GM18951 (cell line): Measurements from ENCODE around the gene TGFBR1.

ENCODE experiments used
- POLR2A ChIP-seq: IDR thresholded peaks from 4 replicates; pipeline ENCODE4 v1.6.1; 2011; ENCODE audit warnings: mild to moderate bottlenecking; ENCODE audit not compliant: insufficient read length, insufficient read depth; ENCODE audit errors: extremely low read depth
- in situ Hi-C: fragments of 300-500 bp; cut with MboI; formaldehyde crosslinking; loops from one replicate; pipeline ENCODE4 v1.12.0; 2022; ENCODE audit warnings: low sequenced_read_pairs, mixed read lengths, inconsistent platforms; ENCODE audit not compliant: unreplicated experiment

TGFBR1 gene

DNA sequence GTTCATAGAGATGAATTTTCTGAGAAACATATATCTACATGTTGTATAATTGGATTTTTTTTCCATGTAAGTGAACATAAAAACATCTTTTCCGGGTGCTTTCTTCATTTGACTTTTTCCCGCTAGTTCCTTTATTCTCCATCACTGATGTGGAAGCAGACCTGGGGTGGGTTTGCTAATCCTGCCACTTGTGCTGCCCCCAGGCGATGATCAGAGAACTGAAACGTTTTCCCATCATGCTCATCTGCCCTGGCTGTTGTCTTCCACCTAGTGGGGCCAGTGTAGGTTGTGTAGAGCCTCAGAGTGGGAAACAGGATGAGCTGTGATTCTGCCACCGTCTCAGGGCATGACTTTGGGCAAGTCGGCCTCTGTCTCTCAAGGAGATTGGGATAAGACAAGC, 34.2 kb upstream of the TGFBR1 start:
- in situ Hi-C loops, result no loop called here
- TF ChIP-seq POLR2A, result no peak

DNA sequence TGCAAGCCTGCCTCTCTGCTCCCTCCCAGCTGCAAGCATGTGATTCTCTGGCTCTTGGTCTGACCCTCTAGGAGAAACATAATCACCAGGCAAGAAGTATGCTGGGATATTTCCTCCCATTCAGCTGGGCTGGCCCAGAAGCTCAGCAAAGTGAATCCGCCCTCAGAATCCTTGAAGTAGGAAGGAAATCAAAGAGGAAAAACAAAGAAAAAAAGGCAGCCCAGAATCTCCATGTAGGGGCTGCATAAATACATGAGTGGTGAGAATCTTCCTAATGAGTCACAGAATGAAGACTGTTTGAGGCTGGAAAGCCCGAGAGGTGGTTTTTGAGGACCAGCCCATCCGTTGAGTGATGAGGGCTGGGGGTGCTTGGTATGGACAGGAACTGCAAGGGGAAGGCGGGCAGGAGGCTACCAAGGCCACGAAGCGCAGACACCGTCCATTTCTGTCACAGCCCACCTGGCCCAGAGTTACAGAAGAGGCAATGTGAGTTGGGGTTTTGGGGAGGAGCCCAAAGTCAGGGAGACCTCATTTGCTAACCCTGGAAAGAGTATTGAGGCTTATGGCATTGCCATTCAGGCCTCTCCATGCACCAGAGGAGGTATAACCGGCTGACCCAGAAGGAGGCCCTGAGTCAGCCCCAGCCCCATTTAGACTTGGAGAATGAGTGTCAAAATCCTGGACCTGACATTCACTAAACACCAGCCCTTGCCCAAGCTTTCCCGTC, 33.4 kb upstream of the TGFBR1 start:
- in situ Hi-C loops, result no loop called here
- no peak for TF ChIP-seq POLR2A

DNA sequence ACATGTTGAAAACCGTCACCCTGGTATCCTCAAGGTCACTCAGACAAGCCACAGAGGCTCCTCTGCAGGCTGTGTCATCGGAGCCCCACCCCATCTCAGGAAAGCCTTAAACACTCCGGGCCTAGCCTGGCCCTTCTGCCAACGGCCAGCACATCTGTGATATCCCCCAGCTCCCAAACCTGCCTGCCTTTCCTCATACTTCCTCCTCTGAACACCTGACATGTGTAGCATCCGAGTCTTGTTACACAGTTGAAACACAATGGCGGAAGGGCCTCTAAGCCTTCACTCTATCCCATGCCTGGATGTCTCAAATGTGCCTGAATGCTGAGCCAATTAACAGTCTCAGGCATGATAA, 32.9 kb upstream of the TGFBR1 start:
- TF ChIP-seq POLR2A, result no peak

DNA sequence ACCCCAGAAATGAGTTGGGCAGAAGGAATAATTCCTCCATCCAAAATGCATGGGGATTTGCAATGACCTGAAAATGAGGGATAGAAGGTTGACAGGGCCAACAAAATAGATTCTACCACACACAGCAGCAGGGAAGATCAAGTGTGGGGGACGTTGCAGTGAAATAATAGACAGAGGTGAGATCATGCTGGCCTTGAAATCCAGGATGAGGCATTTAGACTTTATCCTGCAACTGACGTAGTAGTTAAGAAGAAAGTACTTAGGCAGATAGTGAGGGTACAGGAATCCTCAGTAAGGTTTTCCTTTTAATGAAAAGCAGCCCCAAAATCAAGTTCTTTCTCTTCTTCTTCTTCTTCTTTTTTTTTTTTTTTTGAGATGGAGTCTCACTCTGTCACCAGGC, 31.6 kb upstream of the TGFBR1 start:
- in situ Hi-C loops, result no loop called here
- TF ChIP-seq POLR2A, result no peak

More for the DNA sequence above, 32.9 kb upstream of the TGFBR1 start:
- in situ Hi-C loops, result no loop called here

DNA sequence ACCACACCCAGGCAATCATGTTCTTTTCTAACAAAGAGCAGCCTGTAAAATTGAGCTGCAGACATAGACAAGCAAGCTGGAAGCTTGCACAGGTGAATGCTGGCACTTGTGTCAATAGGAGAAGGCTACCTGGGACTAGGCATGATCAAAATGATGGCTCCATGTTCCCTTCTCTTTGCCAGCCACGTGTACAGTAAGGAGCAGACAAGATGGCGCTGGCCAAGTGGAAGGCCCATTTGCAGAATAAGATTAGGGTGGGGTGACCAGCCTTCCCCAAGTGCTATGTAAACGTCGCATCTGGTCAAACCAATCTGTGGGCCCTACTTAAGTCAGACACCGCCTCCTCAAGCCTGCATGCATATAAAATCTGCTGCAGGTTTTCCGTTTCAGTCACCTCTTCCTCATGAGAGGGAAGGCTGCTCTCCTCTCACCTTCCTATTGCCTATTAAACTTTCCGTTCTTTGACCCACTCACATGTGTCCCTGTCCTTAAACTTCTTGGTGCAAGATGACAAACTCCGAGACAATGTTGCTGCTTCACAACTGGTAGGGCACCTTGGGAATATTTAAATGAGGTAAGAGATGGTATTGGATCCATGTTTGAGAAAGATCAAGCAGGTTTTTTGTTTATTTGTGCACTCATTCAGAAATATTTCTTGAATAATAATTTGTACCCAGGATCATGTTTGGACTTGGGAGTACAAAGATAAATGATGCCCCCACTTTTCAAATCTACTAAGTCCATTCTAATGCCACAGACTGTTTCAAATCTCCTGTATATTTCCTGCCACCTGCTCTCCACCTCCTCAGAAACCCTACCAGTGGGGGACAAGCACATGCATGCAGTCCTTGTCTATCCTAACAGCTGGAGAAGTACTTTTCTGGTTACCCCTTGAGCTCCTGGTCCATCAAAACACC, 30.7 kb upstream of the TGFBR1 start:
- in situ Hi-C loops, result no loop called here
- TF ChIP-seq POLR2A, result no peak

DNA sequence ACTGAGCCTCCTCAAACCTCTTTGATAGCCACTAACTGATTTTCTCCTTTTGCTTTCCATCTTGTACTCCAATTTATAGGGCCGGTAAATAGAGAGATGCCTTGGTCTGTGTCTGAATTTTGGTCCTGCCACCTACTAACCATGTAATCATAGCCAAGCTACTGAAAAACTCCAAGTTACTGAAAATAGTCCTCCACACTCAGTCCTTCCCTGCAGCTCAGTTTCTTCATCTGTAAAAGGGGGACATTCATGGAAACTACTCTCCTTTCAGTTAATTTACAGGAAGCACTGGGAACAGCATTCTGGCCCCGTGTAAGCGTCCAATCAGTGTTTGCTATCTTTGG, 30.0 kb upstream of the TGFBR1 start:
- no peak for TF ChIP-seq POLR2A
- in situ Hi-C loops, result no loop called here

DNA sequence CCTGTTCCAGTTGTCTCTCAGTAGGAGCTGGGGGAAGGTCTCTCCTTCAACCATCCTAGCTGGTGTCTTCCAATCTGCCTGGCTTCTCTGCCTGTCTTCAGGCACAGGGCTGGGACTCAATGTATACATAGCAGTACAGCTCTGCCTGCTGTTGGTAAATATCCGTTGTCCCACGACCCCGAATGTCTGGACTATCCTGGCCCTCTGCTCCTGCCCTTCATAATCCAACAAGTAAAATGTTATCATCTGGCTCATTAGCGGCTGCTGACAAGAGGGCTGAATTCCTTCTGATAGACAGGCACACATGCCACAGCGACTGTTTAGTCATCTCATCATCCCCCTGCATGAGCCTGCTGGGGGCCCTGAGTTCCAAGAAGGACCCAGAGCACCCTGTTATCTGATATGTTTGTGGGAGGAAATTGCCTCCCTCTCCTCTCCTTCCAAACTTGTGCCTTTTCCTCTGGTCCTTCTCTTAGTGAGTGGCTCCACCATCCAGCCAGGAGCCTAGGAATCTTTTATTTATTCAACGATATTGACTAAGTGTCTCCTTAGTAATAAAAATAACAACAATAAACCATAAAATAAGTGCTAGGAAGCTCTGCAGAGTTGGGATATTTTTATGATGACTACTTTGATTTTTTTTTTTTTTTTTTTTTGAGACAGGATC, 29.5 kb upstream of the TGFBR1 start:
- TF ChIP-seq POLR2A, result no peak
- in situ Hi-C loops, result no loop called here

DNA sequence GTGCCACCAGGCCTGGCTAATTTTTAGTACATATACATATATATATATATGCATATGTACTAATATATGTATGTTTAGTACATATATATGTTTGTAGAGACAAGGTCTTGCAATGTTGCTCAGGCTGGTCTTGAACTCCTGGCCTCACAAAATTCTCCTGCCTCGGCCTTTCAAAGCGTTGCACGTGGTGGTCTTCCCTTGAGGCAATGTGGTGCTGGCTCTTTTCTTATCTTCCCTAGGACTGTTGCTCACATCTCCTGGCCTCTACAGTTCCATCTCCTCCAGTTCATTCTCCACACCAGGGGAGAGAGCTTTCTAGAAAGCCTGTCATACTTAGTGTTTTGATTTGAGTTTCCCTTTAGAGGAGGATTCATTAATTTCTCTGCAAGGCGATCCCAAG, 28.9 kb upstream of the TGFBR1 start:
- no peak for TF ChIP-seq POLR2A
- in situ Hi-C loops, result no loop called here

DNA sequence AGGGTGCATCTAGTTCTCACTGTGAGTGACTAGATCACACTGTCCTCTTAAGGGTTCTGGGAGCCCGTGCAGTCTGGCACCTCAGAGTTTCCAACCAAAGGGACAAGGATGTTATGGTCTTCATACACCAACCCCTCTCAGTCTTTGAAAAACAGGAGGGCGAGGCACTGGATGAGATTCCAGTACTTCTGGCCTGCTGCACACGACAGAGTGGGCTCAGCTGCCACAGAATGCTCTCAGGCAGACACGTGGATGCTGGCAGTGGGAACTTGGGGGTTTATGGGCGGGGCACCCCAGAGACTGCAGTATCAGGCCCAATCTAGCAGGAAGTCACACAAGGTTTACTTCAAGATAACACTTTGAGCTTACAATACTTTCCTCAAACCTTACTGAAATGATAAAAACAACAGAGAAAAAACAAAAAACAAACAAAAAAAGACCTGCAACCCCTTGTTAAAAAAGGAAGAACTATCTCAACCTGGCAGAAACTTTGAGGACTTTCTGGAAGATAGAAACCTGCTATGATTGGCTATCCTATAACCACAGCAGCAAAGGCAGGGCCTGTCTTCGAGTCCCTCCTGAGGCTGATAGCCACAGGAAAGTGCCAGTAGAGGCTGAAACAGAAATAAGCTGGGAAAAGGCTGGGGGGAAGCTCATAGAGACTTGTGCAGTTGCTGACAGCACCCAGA, 28.3 kb upstream of the TGFBR1 start:
- in situ Hi-C loops, result no loop called here
- no peak for TF ChIP-seq POLR2A

DNA sequence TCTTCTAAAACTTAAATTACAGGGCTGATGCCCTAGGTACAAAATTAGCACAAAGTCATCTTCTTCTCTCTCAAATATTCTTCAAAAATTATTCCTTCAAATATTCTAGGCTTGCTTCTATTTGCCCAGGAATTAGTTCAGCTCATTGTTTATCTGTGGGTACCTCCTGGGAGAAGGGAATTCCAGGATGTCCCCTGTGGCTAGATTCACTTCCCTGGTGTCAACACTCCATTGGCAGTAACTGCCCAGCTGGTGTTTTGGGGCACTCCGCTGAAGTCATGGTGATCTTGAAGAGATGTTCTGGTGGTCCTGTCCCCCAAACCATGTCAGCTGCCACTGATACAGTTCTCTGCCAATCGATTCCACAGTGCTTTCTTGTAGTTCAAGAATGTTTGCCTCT, 26.2 kb upstream of the TGFBR1 start:
- TF ChIP-seq POLR2A, result no peak
- in situ Hi-C loops, result no loop called here

DNA sequence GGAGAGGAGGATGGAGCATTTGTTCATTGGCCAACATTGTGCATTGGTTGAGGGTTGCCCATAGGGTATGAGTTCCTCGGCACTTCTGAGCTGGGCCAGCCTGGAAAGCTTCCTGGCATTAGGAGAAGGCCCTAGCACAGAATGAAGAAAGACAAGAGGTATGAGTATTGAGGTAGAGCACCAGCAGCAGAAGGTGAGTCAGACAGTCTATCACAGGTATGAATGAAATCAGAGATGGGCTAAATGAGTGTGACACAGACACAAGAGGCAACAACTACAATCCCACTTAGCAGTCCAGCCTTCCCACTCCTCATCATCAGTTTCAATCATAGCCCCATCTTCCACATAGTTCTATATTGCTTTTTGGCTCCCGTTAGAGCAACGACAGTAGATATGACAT, 25.4 kb upstream of the TGFBR1 start:
- TF ChIP-seq POLR2A, result no peak
- in situ Hi-C loops, result no loop called here

DNA sequence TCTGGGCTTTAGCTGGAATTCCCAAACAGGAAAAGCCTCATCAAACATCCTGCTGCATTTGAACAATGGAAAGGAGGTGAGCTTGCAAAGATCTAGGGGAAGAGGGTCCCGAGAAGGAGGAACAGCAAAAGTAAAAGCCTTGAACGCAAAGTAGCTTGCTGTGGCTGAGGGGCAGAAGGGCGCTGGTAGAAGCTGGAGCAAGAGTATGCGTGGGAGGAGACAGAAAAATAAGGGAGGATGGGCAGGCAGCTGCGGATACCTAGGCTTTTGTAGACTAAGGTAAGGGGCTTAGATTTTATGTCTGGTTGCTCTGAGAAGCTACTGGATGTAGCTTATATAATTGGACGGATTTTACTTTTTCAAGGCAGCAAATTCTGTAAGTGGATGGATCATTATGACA, 21.9 kb upstream of the TGFBR1 start:
- in situ Hi-C loops, result no loop called here
- no peak for TF ChIP-seq POLR2A
